ENCODE results near the gene NPL.

NPL gene

GRCh38 chr1:182778862-182779261, 10.7 kb upstream of the NPL start:
- DNase-seq (ENCODE audit: low spot score): no peak

- DNase-seq (ENCODE audit: low spot score): no peak
These were observed 10.0 kb upstream of the NPL start for GRCh38 chr1:182779530-182779929.

- peak; percentile 63 for DNase-seq (ENCODE audit: low spot score)
These were observed 7.6 kb upstream of the NPL start for GRCh38 chr1:182781841-182782586.

- no peak for DNase-seq (ENCODE audit: low spot score)
These were observed 7.0 kb upstream of the NPL start for GRCh38 chr1:182782587-182782913.

GRCh38 chr1:182783068-182783467, 6.5 kb upstream of the NPL start:
- DNase-seq (ENCODE audit: low spot score): peak; percentile 14

GRCh38 chr1:182784556-182785171, 4.9 kb upstream of the NPL start:
- peak; percentile 76 for DNase-seq (ENCODE audit: low spot score)

- no peak for DNase-seq (ENCODE audit: low spot score)
These were observed 4.4 kb upstream of the NPL start for GRCh38 chr1:182785181-182785580.

- DNase-seq (ENCODE audit: low spot score): peak; percentile 68
These were observed 3.2 kb upstream of the NPL start for GRCh38 chr1:182786223-182786994.

GRCh38 chr1:182786995-182787324, 2.6 kb upstream of the NPL start:
- no peak for DNase-seq (ENCODE audit: low spot score)

GRCh38 chr1:182791281-182792179, 2.0 kb downstream of the NPL start:
- DNase-seq (ENCODE audit: low spot score): no peak

- no peak for DNase-seq (ENCODE audit: low spot score)
These were observed 4.5 kb downstream of the NPL start for GRCh38 chr1:182794091-182794490.

- no peak for DNase-seq (ENCODE audit: low spot score)
These were observed 5.2 kb downstream of the NPL start for GRCh38 chr1:182794676-182795201.

GRCh38 chr1:182795563-182796228, 6.1 kb downstream of the NPL start:
- DNase-seq (ENCODE audit: low spot score): no peak

- DNase-seq (ENCODE audit: low spot score): no peak
These were observed 12.6 kb downstream of the NPL start for GRCh38 chr1:182802006-182802803.

- DNase-seq (ENCODE audit: low spot score): no peak
These were observed 14.3 kb downstream of the NPL start for GRCh38 chr1:182803846-182804245.

- DNase-seq (ENCODE audit: low spot score): no peak
These were observed 16.6 kb downstream of the NPL start for GRCh38 chr1:182806015-182806678.

GRCh38 chr1:182807907-182808306, 18.3 kb downstream of the NPL start:
- DNase-seq (ENCODE audit: low spot score): no peak

- peak; percentile 10 for DNase-seq (ENCODE audit: low spot score)
These were observed 19.9 kb downstream of the NPL start for GRCh38 chr1:182809414-182809957.

GRCh38 chr1:182811975-182812722, 22.6 kb downstream of the NPL start:
- no peak for DNase-seq (ENCODE audit: low spot score)
